ENCODE data around the gene ELOVL3. TPM values are rescaled to one million over a fixed set of nuclear protein-coding genes. Genes with fewer than 3 reads are reported as not detected.

Gene ELOVL3
- total and polyA plus RNA-seq, 2 of the 13 experiments (the other 11 are each of a cell fraction or from before 2014, with no cell fraction given), result 0.58 to 0.69 TPM

DNA sequence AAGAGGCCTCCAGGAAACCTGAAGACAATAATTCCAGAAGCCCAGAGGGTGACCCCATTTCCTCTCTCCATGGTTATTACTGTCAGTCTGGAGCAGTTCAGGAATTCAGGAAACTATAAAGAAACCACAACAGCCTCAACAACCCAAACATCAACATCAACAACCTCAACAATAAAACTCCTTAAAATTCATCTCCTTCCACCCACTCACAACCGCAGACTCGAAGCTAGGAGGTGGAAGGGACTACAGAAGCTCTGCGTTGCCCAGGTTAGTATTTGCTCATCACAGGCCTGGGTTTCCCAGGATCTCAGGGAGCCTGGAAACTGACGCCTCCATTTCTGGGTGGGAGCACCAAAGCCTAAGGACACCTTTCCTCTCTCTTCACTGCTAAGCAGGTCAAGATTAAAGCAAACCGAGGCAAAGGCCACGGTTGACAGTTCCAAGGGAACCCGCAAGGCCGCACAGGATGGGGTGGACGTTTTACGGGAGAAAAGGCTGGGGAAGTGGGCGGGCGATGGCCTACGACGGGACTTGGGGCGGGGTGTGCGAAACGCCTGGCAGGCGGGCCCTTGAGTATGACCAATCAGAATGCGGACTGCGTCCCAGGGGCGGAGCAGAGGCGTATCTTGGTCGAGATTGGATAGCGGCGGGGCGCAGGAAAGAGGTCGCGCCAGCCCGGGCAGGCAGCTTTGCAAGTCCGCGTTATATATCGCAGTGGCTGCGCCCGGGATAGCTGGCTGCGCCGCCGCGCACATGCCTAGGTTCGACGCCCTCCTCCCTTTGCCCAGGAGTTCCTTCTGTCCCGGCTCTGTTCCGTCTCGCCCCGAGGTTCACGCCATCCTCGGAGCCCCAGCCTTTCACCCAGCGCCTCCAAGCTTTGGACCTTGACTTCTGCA lies at the start of gene ELOVL3 (continued):
- TF ChIP-seq TBL1XR1 (IDR thresholded peaks at IDR 0.05; ENCODE audit: borderline replicate concordance, low read length, partially characterized antibody), result no peak
- no peak for TF ChIP-seq PITX1 (CRISPR knock-in tag; IDR thresholded peaks at IDR 0.05)
- TF ChIP-seq, protein P1, sequence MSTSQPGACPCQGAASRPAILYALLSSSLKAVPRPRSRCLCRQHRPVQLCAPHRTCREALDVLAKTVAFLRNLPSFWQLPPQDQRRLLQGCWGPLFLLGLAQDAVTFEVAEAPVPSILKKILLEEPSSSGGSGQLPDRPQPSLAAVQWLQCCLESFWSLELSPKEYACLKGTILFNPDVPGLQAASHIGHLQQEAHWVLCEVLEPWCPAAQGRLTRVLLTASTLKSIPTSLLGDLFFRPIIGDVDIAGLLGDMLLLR (CRISPR knock-in tag; IDR thresholded peaks at IDR 0.05), result peak; percentile 84
- no peak for TF ChIP-seq ZNF549 (CRISPR knock-in tag; IDR thresholded peaks at IDR 0.05)
- 0 out of 2 replicates have a peak, but pooled peaks have one; percentile 82 for TF ChIP-seq REL (CRISPR knock-in tag; conservative IDR thresholded peaks at IDR 0.05)
- TF ChIP-seq, protein P2, sequence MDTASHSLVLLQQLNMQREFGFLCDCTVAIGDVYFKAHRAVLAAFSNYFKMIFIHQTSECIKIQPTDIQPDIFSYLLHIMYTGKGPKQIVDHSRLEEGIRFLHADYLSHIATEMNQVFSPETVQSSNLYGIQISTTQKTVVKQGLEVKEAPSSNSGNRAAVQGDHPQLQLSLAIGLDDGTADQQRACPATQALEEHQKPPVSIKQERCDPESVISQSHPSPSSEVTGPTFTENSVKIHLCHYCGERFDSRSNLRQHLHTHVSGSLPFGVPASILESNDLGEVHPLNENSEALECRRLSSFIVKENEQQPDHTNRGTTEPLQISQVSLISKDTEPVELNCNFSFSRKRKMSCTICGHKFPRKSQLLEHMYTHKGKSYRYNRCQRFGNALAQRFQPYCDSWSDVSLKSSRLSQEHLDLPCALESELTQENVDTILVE (CRISPR knock-in tag; IDR thresholded peaks at IDR 0.05), result peak; percentile 56; the same call in 1 of the 2 replicates
- peak; percentile 71; the same call in 1 of the 2 replicates for TF ChIP-seq ZSCAN25 (CRISPR knock-in tag; IDR thresholded peaks at IDR 0.05)
- TF ChIP-seq, protein P3, sequence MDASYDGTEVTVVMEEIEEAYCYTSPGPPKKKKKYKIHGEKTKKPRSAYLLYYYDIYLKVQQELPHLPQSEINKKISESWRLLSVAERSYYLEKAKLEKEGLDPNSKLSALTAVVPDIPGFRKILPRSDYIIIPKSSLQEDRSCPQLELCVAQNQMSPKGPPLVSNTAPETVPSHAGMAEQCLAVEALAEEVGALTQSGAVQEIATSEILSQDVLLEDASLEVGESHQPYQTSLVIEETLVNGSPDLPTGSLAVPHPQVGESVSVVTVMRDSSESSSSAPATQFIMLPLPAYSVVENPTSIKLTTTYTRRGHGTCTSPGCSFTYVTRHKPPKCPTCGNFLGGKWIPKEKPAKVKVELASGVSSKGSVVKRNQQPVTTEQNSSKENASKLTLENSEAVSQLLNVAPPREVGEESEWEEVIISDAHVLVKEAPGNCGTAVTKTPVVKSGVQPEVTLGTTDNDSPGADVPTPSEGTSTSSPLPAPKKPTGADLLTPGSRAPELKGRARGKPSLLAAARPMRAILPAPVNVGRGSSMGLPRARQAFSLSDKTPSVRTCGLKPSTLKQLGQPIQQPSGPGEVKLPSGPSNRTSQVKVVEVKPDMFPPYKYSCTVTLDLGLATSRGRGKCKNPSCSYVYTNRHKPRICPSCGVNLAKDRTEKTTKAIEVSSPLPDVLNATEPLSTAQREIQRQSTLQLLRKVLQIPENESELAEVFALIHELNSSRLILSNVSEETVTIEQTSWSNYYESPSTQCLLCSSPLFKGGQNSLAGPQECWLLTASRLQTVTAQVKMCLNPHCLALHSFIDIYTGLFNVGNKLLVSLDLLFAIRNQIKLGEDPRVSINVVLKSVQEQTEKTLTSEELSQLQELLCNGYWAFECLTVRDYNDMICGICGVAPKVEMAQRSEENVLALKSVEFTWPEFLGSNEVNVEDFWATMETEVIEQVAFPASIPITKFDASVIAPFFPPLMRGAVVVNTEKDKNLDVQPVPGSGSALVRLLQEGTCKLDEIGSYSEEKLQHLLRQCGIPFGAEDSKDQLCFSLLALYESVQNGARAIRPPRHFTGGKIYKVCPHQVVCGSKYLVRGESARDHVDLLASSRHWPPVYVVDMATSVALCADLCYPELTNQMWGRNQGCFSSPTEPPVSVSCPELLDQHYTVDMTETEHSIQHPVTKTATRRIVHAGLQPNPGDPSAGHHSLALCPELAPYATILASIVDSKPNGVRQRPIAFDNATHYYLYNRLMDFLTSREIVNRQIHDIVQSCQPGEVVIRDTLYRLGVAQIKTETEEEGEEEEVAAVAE (CRISPR knock-in tag; IDR thresholded peaks at IDR 0.05; ENCODE audit: borderline replicate concordance), result no peak; the same call in none of the 2 replicates
- no peak for TF ChIP-seq SRSF9 (IDR thresholded peaks at IDR 0.05; ENCODE audit: borderline replicate concordance, insufficient read depth, low read depth, low read length, poor library complexity, severe bottlenecking)
- TF ChIP-seq, protein P4, sequence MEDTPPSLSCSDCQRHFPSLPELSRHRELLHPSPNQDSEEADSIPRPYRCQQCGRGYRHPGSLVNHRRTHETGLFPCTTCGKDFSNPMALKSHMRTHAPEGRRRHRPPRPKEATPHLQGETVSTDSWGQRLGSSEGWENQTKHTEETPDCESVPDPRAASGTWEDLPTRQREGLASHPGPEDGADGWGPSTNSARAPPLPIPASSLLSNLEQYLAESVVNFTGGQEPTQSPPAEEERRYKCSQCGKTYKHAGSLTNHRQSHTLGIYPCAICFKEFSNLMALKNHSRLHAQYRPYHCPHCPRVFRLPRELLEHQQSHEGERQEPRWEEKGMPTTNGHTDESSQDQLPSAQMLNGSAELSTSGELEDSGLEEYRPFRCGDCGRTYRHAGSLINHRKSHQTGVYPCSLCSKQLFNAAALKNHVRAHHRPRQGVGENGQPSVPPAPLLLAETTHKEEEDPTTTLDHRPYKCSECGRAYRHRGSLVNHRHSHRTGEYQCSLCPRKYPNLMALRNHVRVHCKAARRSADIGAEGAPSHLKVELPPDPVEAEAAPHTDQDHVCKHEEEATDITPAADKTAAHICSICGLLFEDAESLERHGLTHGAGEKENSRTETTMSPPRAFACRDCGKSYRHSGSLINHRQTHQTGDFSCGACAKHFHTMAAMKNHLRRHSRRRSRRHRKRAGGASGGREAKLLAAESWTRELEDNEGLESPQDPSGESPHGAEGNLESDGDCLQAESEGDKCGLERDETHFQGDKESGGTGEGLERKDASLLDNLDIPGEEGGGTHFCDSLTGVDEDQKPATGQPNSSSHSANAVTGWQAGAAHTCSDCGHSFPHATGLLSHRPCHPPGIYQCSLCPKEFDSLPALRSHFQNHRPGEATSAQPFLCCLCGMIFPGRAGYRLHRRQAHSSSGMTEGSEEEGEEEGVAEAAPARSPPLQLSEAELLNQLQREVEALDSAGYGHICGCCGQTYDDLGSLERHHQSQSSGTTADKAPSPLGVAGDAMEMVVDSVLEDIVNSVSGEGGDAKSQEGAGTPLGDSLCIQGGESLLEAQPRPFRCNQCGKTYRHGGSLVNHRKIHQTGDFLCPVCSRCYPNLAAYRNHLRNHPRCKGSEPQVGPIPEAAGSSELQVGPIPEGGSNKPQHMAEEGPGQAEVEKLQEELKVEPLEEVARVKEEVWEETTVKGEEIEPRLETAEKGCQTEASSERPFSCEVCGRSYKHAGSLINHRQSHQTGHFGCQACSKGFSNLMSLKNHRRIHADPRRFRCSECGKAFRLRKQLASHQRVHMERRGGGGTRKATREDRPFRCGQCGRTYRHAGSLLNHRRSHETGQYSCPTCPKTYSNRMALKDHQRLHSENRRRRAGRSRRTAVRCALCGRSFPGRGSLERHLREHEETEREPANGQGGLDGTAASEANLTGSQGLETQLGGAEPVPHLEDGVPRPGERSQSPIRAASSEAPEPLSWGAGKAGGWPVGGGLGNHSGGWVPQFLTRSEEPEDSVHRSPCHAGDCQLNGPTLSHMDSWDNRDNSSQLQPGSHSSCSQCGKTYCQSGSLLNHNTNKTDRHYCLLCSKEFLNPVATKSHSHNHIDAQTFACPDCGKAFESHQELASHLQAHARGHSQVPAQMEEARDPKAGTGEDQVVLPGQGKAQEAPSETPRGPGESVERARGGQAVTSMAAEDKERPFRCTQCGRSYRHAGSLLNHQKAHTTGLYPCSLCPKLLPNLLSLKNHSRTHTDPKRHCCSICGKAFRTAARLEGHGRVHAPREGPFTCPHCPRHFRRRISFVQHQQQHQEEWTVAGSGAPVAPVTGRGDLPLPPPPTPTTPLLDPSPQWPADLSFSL (CRISPR knock-in tag; IDR thresholded peaks at IDR 0.05), result no peak
- TF ChIP-seq, protein P5, sequence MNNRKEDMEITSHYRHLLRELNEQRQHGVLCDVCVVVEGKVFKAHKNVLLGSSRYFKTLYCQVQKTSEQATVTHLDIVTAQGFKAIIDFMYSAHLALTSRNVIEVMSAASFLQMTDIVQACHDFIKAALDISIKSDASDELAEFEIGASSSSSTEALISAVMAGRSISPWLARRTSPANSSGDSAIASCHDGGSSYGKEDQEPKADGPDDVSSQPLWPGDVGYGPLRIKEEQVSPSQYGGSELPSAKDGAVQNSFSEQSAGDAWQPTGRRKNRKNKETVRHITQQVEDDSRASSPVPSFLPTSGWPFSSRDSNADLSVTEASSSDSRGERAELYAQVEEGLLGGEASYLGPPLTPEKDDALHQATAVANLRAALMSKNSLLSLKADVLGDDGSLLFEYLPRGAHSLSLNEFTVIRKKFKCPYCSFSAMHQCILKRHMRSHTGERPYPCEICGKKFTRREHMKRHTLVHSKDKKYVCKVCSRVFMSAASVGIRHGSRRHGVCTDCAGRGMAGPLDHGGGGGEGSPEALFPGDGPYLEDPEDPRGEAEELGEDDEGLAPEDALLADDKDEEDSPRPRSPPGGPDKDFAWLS (CRISPR knock-in tag; IDR thresholded peaks at IDR 0.05; ENCODE audit: borderline replicate concordance), result no peak
- TF ChIP-seq ZFP82 (CRISPR knock-in tag; IDR thresholded peaks at IDR 0.05; ENCODE audit: borderline replicate concordance), result peak; percentile 94; the same call in 1 of the 2 replicates

Data from HepG2 (cell line).